ENCODE data around the gene MYH13.

MYH13 gene

GRCh38 chr17:10352893-10353292 is 19.9 kb downstream of the MYH13 start:
- DNase-seq, result no peak
- intact Hi-C loops (cut with DNase I), result no loop called here

- intact Hi-C loops (cut with DNase I), result no loop called here
- DNase-seq, result no peak
These were observed 23.4 kb downstream of the MYH13 start for GRCh38 chr17:10349403-10349802.

- intact Hi-C loops (cut with DNase I), result no loop called here
- DNase-seq, result no peak
These were observed 28.0 kb downstream of the MYH13 start for GRCh38 chr17:10344816-10345215.

- no peak for DNase-seq
- intact Hi-C loops (cut with DNase I), result no loop called here
These were observed 33.8 kb downstream of the MYH13 start for GRCh38 chr17:10339051-10339450.

- DNase-seq, result peak in 2 of 10 donors; percentile 16 to 22
- intact Hi-C loops (cut with DNase I), result no loop called here
These were observed 34.8 kb downstream of the MYH13 start for GRCh38 chr17:10337976-10338375.

GRCh38 chr17:10337136-10337535 is 35.7 kb downstream of the MYH13 start:
- intact Hi-C loops (cut with DNase I), result no loop called here
- peak in 1 of 10 donors; percentile 25 for DNase-seq

- no peak for DNase-seq
- intact Hi-C loops (cut with DNase I), result no loop called here
These were observed 36.4 kb downstream of the MYH13 start for GRCh38 chr17:10336393-10336792.

- DNase-seq, result no peak
- intact Hi-C loops (cut with DNase I), result no loop called here
These were observed 40.3 kb downstream of the MYH13 start for GRCh38 chr17:10332515-10332914.

GRCh38 chr17:10328971-10329923 is 43.6 kb downstream of the MYH13 start:
- intact Hi-C loops (cut with DNase I), result no loop called here

GRCh38 chr17:10328206-10328605 is 44.6 kb downstream of the MYH13 start:
- DNase-seq, result peak in 3 of 10 donors; percentile 19 to 49 (median 38)
- intact Hi-C loops (cut with DNase I), result no loop called here

More at GRCh38 chr17:10328971-10329923, 43.6 kb downstream of the MYH13 start:
- peak in 3 of 10 donors; percentile 19 to 61 (median 24) for DNase-seq

- intact Hi-C loops (cut with DNase I), result loop anchor here (1.0 kb wide), 1 partner anchor 291 kb away; no protein-coding TSS in a partner anchor
- peak; percentile 51 to 94 (median 80) for DNase-seq
These were observed 45.2 kb downstream of the MYH13 start for GRCh38 chr17:10327640-10328039.

GRCh38 chr17:10325031-10325695 is 47.6 kb downstream of the MYH13 start:
- intact Hi-C loops (cut with DNase I), result no loop called here

GRCh38 chr17:10323812-10324610 is 48.8 kb downstream of the MYH13 start:
- no peak for DNase-seq
- intact Hi-C loops (cut with DNase I), result no loop called here

More at GRCh38 chr17:10325031-10325695, 47.6 kb downstream of the MYH13 start:
- DNase-seq, result peak in 1 of 10 donors; percentile 4

- intact Hi-C loops (cut with DNase I), result no loop called here
- peak in 1 of 10 donors; percentile 83 for DNase-seq
These were observed 54.3 kb downstream of the MYH13 start for GRCh38 chr17:10318535-10318934.

GRCh38 chr17:10317543-10317834 is 55.3 kb downstream of the MYH13 start:
- intact Hi-C loops (cut with DNase I), result no loop called here
- no peak for DNase-seq

- DNase-seq, result peak in 9 of 10 donors; percentile 21 to 94 (median 61)
- intact Hi-C loops (cut with DNase I), result no loop called here
These were observed 55.8 kb downstream of the MYH13 start for GRCh38 chr17:10316801-10317542.

GRCh38 chr17:10314329-10314728 is 58.5 kb downstream of the MYH13 start:
- DNase-seq, result no peak
- intact Hi-C loops (cut with DNase I), result no loop called here

- DNase-seq, result no peak
- intact Hi-C loops (cut with DNase I), result no loop called here
These were observed 59.7 kb downstream of the MYH13 start for GRCh38 chr17:10313037-10313672.

GRCh38 chr17:10311131-10311530 is 61.7 kb downstream of the MYH13 start:
- intact Hi-C loops (cut with DNase I), result no loop called here
- DNase-seq, result no peak

All from posterior cingulate gyrus (tissue), 11 donors.